ENCODE measurements around the gene ITIH3. TPM values are rescaled to one million over a fixed set of nuclear protein-coding genes. Genes with fewer than 3 reads are reported as not detected.

ITIH3 gene
- total RNA-seq, 4 donors from 2014 or later = 0.26 to 3.7 (median 1.3) TPM; not detected in 1

DNA sequence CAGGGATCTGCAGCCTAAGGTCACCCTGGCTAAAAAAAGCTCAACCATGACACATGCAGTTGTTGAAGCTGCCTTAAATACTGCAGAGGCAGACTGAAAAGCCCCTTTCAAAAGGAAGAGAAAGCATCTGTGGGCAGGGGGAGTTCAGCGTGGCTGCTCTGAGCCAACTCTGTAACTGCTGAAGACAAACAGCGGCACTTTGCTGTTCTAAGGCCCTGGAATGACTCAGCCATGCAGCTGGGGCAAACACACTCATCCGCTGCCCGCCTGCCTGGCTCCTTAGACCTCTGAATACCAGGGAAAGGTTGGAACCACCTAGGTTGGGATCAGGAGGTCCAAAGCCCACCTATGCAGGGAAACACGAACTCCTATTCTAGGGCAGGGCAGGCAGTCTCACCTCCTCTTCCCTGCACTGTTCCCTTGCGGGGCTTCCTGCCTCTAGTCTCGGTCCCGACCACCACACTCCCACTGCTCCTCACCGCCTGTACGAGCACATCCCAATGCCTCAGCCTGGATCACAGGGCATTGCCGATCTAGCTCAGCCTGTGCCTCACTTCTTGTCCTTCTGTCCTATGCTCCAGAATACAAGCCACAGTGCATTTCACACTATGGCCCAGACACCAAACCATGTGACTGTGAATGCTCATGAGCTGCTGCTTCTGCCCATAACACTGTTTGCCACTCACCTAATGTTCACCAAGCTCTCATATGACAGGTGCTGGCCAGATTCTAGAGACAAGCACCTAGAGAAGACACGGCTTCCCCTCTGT, 46.8 kb downstream of the ITIH3 start:
- no peak for TF ChIP-seq POLR2A (IDR thresholded peaks at IDR 0.05)
- no peak for TF ChIP-seq CTCF (IDR thresholded peaks at IDR 0.05)
- Histone ChIP-seq H3K4me3 (no peak overlapping the region), H3K27me3 (no peaks in the 10 kb centered on the region), H3K27ac (peak overlapping the region in 2 of 4 donors; percentile 29 to 79), H3K9me3 (no peaks in the 10 kb centered on the region), H3K36me3 (peaks cover 0 to 48% (median 0%) of the 10 kb centered on the region in 3 donors), H3K4me1 (peaks cover 0 to 59% (median 29%) of the 10 kb centered on the region in 3 donors)
- DNase-seq = no peak
- intact Hi-C loops (cut with DNase I) = no loop called here
- 89 to 96% methylated on average over 7 to 12 of the region's 12 CpGs for WGBS, 2 donors

- TF ChIP-seq CTCF (IDR thresholded peaks at IDR 0.05) (no peak), POLR2A (IDR thresholded peaks at IDR 0.05) (no peak)
- 67 to 80% methylated on average over 9 to 11 of the region's 12 CpGs for WGBS, 2 donors
- H3K36me3 ChIP-seq = peaks cover 0 to 49% (median 0%) of the 10 kb centered on the region in 3 donors
- DNase-seq = no peak
- H3K27ac ChIP-seq = peak overlapping the region in 3 of 4 donors; percentile 16 to 79 (median 29)
- no peak overlapping the region for H3K4me3 ChIP-seq
- no peaks in the 10 kb centered on the region for H3K9me3 ChIP-seq
- peaks cover 0 to 60% (median 33%) of the 10 kb centered on the region in 3 donors for H3K4me1 ChIP-seq
- no peaks in the 10 kb centered on the region for H3K27me3 ChIP-seq
- intact Hi-C loops (cut with DNase I) = no loop called here
These were observed 47.4 kb downstream of the ITIH3 start for GRCh38 chr3:52841981-52842340.

DNA sequence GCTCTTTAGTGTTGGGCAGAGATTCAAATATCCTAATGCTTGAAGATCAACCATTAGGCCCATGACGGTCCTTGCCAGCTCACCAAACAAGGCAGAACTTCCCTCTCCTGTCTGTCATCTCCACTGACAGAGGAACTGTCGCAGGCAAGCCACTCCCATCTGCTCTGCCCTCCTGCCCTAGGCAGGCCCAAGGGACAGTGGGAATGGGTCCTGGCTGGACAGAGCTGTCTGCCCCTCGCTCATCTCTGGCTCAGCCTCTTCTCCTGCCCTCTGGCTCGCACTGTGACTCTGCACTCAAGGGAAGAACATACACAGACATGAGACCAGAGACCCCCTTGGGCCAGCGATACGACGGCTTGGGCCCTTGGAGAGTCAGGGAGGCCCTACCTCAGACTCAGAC, 47.8 kb downstream of the ITIH3 start:
- Histone ChIP-seq H3K36me3 (peaks cover 0 to 49% (median 0%) of the 10 kb centered on the region in 3 donors), H3K9me3 (no peaks in the 10 kb centered on the region), H3K27me3 (no peaks in the 10 kb centered on the region), H3K27ac (peak overlapping the region in 3 of 4 donors; percentile 16 to 92 (median 79)), H3K4me1 (peaks cover 0 to 55% (median 33%) of the 10 kb centered on the region in 3 donors), H3K4me3 (no peak overlapping the region)
- 78 to 88% methylated on average over 4 to 5 of the region's 7 CpGs for WGBS, 2 donors
- TF ChIP-seq POLR2A (IDR thresholded peaks at IDR 0.05) (no peak), CTCF (IDR thresholded peaks at IDR 0.05) (no peak)
- no peak for DNase-seq
- intact Hi-C loops (cut with DNase I) = no loop called here

GRCh38 chr3:52843108-52843865, 48.7 kb downstream of the ITIH3 start:
- intact Hi-C loops (cut with DNase I) = no loop called here
- TF ChIP-seq POLR2A (IDR thresholded peaks at IDR 0.05) = no peak
- TF ChIP-seq CTCF (IDR thresholded peaks at IDR 0.05) = no peak
- Histone ChIP-seq H3K4me1 (peaks cover 0 to 58% (median 34%) of the 10 kb centered on the region in 3 donors), H3K27me3 (no peaks in the 10 kb centered on the region), H3K27ac (peak overlapping the region; percentile 46 to 92 (median 78)), H3K4me3 (no peak overlapping the region), H3K36me3 (peaks cover 0 to 54% (median 0%) of the 10 kb centered on the region in 3 donors), H3K9me3 (no peaks in the 10 kb centered on the region)
- DNase-seq = no peak
- WGBS, 2 donors = 75 to 78% methylated on average over 5 to 13 of the region's 20 CpGs

GRCh38 chr3:52843881-52844280, 49.3 kb downstream of the ITIH3 start:
- Histone ChIP-seq H3K36me3 (peaks cover 0 to 56% (median 0%) of the 10 kb centered on the region in 3 donors), H3K27me3 (no peaks in the 10 kb centered on the region), H3K4me3 (no peak overlapping the region), H3K9me3 (no peaks in the 10 kb centered on the region), H3K27ac (peak overlapping the region; percentile 46 to 92 (median 78)), H3K4me1 (peaks cover 0 to 64% (median 37%) of the 10 kb centered on the region in 3 donors)
- no peak for DNase-seq
- WGBS, 2 donors = 100% methylated on average over 1 of the region's 2 CpGs
- intact Hi-C loops (cut with DNase I) = no loop called here
- TF ChIP-seq POLR2A (IDR thresholded peaks at IDR 0.05) (no peak), CTCF (IDR thresholded peaks at IDR 0.05) (no peak)

Measured in esophagus squamous epithelium (tissue), 5 donors.